Astrocyte of the cerebellum (primary cell): ENCODE measurements around the gene ZSCAN4.

Experiments
- DNase-seq: peaks from one replicate; pipeline ENCODE4 v3.0.0-alpha.2; 2011; ENCODE audit warnings: low read depth
- H3K4me3 ChIP-seq: 2 replicates; pipeline ENCODE4 v1.5.1; 2011; ENCODE audit warnings: mild to moderate bottlenecking, low read depth, low read length, moderate library complexity
- CTCF ChIP-seq: IDR thresholded peaks from 2 replicates; pipeline ENCODE4 v1.5.1; 2012; ENCODE audit warnings: low read length, low read depth, moderate library complexity, mild to moderate bottlenecking; ENCODE audit errors: missing control alignments
- in situ Hi-C: cut with HindIII; loops from 2 replicates; pipeline ENCODE4 v1.10.0; 2017; ENCODE audit warnings: low sequenced_read_pairs

The ZSCAN4 gene

GRCh38 chr19:57641715-57642234 lies 27.0 kb upstream of the ZSCAN4 start:
- no peak overlapping the region for H3K4me3 ChIP-seq
- no peak for DNase-seq
- no peak for TF ChIP-seq CTCF
- in situ Hi-C loops, result no loop called here

GRCh38 chr19:57642396-57643046 lies 26.2 kb upstream of the ZSCAN4 start:
- in situ Hi-C loops, result no loop called here
- TF ChIP-seq CTCF, result no peak
- no peak for DNase-seq
- H3K4me3 ChIP-seq, result no peak overlapping the region

- DNase-seq, result no peak
- in situ Hi-C loops, result no loop called here
- TF ChIP-seq CTCF, result no peak
- no peak overlapping the region for H3K4me3 ChIP-seq
Measured at GRCh38 chr19:57643734-57644133, 25.0 kb upstream of the ZSCAN4 start.

- TF ChIP-seq CTCF, result no peak
- no peak overlapping the region for H3K4me3 ChIP-seq
- in situ Hi-C loops, result no loop called here
- no peak for DNase-seq
Measured at GRCh38 chr19:57648331-57649003, 20.3 kb upstream of the ZSCAN4 start.

GRCh38 chr19:57651654-57651996 lies 17.1 kb upstream of the ZSCAN4 start:
- no peak for DNase-seq
- TF ChIP-seq CTCF, result no peak

GRCh38 chr19:57653689-57654088 lies 15.0 kb upstream of the ZSCAN4 start:
- TF ChIP-seq CTCF, result no peak
- no peak overlapping the region for H3K4me3 ChIP-seq
- no peak for DNase-seq
- in situ Hi-C loops, result no loop called here

More at GRCh38 chr19:57651654-57651996, 17.1 kb upstream of the ZSCAN4 start:
- H3K4me3 ChIP-seq, result no peak overlapping the region
- in situ Hi-C loops, result no loop called here
